Body of pancreas (tissue), 4 donors: ENCODE measurements around the gene AKIRIN1. TPM values are rescaled to one million over a fixed set of nuclear protein-coding genes. Genes with fewer than 3 reads are reported as not detected.

Experiments used
- ATAC-seq: fragments of 150-250 bp; one replicate; pipeline ENCODE4 v1.9.1; 2016
- DNase-seq, 4 donors: peaks; one replicate each; pipeline ENCODE4 v3.0.0-alpha.2; 2019
- H3K27ac ChIP-seq, 4 donors: fragments of 200-600 bp; sonication (generic); 1 replicate in 3 of 4; 2 replicates in 1 of 4; pipeline versions ENCODE4 v1.5.1 to v1.6.1; 2016 to 2019; ENCODE audit warnings: mild to moderate bottlenecking in 1 of 4, mixed read lengths in 1 of 4, moderate library complexity in 1 of 4
- H3K27me3 ChIP-seq, 2 donors: fragments of 200-600 bp; sonication (generic); one replicate each; pipeline ENCODE4 v1.6.0; 2016; ENCODE audit warnings: mild to moderate bottlenecking in 1 of 2
- H3K36me3 ChIP-seq, 2 donors: fragments of 200-600 bp; sonication (generic); replicated peaks in 1 of 2; 2 replicates each; pipeline ENCODE4 v1.5.1; 2016; ENCODE audit warnings: low read depth in 2 of 2; ENCODE audit not compliant: insufficient read depth in 1 of 2
- H3K4me1 ChIP-seq: fragments of 200-600 bp; sonication (generic); one replicate; pipeline ENCODE4 v1.6.0; 2016
- H3K4me3 ChIP-seq, 2 donors: fragments of 200-600 bp; sonication (generic); 1 replicate in 1 of 2; 2 replicates in 1 of 2; pipeline ENCODE4 v1.5.1; 2016 to 2019
- H3K9me3 ChIP-seq, 3 donors: fragments of 200-600 bp; sonication (generic); 1 replicate in 2 of 3; 2 replicates in 1 of 3; pipeline ENCODE4 v1.5.1; 2016
- POLR2A ChIP-seq, 3 donors: fragments of 450-650 bp; IDR thresholded peaks; one replicate each; pipeline ENCODE4 v1.6.1; 2016; ENCODE audit warnings: antibody characterized with exemption in 3 of 3, mild to moderate bottlenecking in 2 of 3
- WGBS, 2 donors: methylation state at CpG; one replicate each; pipeline ENCODE4 v1.1.5; 2017; 5-methylcytosine and 5-hydroxymethylcytosine counted together
- intact Hi-C: fragments of 100-400 bp; cut with DNase I; formaldehyde crosslinking; loops from one replicate; pipeline ENCODE4 v1.15.1; 2023
- total RNA-seq, 2 donors: library from RNA; depleted of rRNA; stranded (reverse); fragments of >200 nt; gene quantifications; one replicate each; pipeline ENCODE4 v1.1.0, GENCODE V29; 2016
- TF ChIP-seq, protein P1 (sequence below), 7 experiments: fragments of 450-650 bp in 4 of 7; fragments of 200-600 bp in 3 of 7; sonication (generic) in 3 of 7; IDR thresholded peaks; one replicate each; pipeline ENCODE4 v1.5.1; 2016 to 2019; ENCODE audit warnings: antibody characterized with exemption in 7 of 7

AKIRIN1 gene
- total RNA-seq, 2 donors from 2014 or later, result 17.8 to 20.5 TPM

GRCh38 chr1:38989979-38990378, 1.1 kb upstream of the AKIRIN1 start:
- Histone ChIP-seq H3K9me3 (no peaks in the 10 kb centered on the region), H3K4me1 (peaks cover 16% of the 10 kb centered on the region), H3K27ac (peak overlapping the region in 3 of 4 donors; percentile 84 to 97 (median 94)), H3K36me3 (no peaks in the 10 kb centered on the region), H3K27me3 (no peaks in the 10 kb centered on the region), H3K4me3 (no peak overlapping the region)
- DNase-seq (no peak), ATAC-seq (no peak)
- intact Hi-C loops, result loop anchor here (10.0 kb wide), 1 partner anchor 135 kb away; the partner anchor contains the start of gene RRAGC
- TF ChIP-seq, protein P1, sequence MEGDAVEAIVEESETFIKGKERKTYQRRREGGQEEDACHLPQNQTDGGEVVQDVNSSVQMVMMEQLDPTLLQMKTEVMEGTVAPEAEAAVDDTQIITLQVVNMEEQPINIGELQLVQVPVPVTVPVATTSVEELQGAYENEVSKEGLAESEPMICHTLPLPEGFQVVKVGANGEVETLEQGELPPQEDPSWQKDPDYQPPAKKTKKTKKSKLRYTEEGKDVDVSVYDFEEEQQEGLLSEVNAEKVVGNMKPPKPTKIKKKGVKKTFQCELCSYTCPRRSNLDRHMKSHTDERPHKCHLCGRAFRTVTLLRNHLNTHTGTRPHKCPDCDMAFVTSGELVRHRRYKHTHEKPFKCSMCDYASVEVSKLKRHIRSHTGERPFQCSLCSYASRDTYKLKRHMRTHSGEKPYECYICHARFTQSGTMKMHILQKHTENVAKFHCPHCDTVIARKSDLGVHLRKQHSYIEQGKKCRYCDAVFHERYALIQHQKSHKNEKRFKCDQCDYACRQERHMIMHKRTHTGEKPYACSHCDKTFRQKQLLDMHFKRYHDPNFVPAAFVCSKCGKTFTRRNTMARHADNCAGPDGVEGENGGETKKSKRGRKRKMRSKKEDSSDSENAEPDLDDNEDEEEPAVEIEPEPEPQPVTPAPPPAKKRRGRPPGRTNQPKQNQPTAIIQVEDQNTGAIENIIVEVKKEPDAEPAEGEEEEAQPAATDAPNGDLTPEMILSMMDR (IDR thresholded peaks at IDR 0.05), result no peak
- no peak for TF ChIP-seq POLR2A (IDR thresholded peaks at IDR 0.05)
- 70 to 74% methylated on average over 2 of the region's 2 CpGs for WGBS, 2 donors

- ATAC-seq (no peak), DNase-seq (no peak)
- intact Hi-C loops, result loop anchor here (10.0 kb wide), 1 partner anchor 136 kb away; the partner anchor contains the start of gene RRAGC
Measured at GRCh38 chr1:38990386-38990737, 714 bp upstream of the AKIRIN1 start.

GRCh38 chr1:38991638-38992411, 749 bp downstream of the AKIRIN1 start:
- intact Hi-C loops, result loop anchor here (10.0 kb wide), 1 partner anchor 137 kb away; the partner anchor contains the start of gene RRAGC
- no peaks in the 10 kb centered on the region for H3K36me3 ChIP-seq
- H3K27me3 ChIP-seq, result no peaks in the 10 kb centered on the region
- 0 to 1% methylated on average over 18 to 30 of the region's 30 CpGs for WGBS, 2 donors
- DNase-seq (peak; percentile 29 to 34 (median 30)), ATAC-seq (no peak)
- peaks cover 29% of the 10 kb centered on the region for H3K4me1 ChIP-seq
- H3K4me3 ChIP-seq, result peak overlapping the region; percentile 93 to 99
- TF ChIP-seq, protein P1 (IDR thresholded peaks at IDR 0.05), result no peak
- TF ChIP-seq POLR2A (IDR thresholded peaks at IDR 0.05), result no peak
- peak overlapping the region; percentile 80 to 97 (median 89) for H3K27ac ChIP-seq
- no peaks in the 10 kb centered on the region for H3K9me3 ChIP-seq

More at GRCh38 chr1:38990386-38990737, 714 bp upstream of the AKIRIN1 start:
- H3K36me3 ChIP-seq, result no peaks in the 10 kb centered on the region
- no peak overlapping the region for H3K4me3 ChIP-seq
- H3K27me3 ChIP-seq, result no peaks in the 10 kb centered on the region
- H3K4me1 ChIP-seq, result peaks cover 17% of the 10 kb centered on the region
- no peak for TF ChIP-seq POLR2A (IDR thresholded peaks at IDR 0.05)
- TF ChIP-seq, protein P1 (IDR thresholded peaks at IDR 0.05), result no peak
- H3K9me3 ChIP-seq, result no peaks in the 10 kb centered on the region
- H3K27ac ChIP-seq, result peak overlapping the region; percentile 80 to 97 (median 89)
- WGBS, 2 donors, result 12 to 16% methylated on average over 5 of the region's 5 CpGs

DNA sequence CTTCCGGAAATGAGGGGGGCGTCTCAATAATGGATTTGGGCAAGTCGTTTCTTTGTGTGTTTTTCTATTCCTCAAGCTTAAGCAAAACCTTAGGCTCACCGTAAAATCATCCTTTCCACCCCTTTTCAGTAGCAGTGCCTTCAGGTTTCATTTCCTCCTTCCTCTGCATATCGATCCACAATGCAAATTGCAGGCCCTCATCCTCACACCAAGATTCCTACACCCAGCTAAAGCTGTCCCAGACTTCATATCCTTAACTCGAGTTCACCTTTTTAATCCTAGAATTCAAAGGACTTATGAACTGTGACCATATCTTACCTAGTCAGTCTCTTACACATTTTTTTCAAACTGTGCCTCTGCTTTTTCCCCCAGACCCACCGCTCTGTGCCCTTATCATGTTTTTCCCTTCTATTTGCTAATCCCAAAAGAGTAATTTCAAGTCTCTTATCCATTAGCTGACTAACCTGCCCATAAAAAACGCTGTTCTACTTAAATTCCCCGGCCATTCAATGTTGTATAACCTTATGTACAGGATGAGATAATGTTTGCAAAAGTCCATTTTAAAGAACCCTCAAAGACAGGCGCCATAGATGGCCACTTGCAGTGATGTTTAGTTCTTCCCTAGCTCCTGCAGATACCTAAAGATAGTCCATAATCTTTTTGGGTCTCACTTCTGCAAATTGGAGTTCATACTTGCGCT, 1.5 kb downstream of the AKIRIN1 start:
- Histone ChIP-seq H3K9me3 (no peaks in the 10 kb centered on the region), H3K27ac (peak overlapping the region in 2 of 4 donors; percentile 94 to 97), H3K4me1 (peaks cover 34% of the 10 kb centered on the region), H3K27me3 (no peaks in the 10 kb centered on the region), H3K36me3 (no peaks in the 10 kb centered on the region), H3K4me3 (peak overlapping the region in 1 of 2 donors; percentile 99)
- DNase-seq, result no peak
- 13 to 17% methylated on average over 11 of the region's 11 CpGs for WGBS, 2 donors
- intact Hi-C loops, result loop anchor here (10.0 kb wide), 1 partner anchor 138 kb away; the partner anchor contains the start of gene RRAGC
- ATAC-seq, result no peak
- TF ChIP-seq POLR2A (IDR thresholded peaks at IDR 0.05), result no peak
- TF ChIP-seq, protein P1 (IDR thresholded peaks at IDR 0.05), result no peak
